ENCODE measurements around the gene SAP130.
A peak's percentile ranks its signal among the peaks of the same experiment; 100 is the strongest.

Gene SAP130

DNA sequence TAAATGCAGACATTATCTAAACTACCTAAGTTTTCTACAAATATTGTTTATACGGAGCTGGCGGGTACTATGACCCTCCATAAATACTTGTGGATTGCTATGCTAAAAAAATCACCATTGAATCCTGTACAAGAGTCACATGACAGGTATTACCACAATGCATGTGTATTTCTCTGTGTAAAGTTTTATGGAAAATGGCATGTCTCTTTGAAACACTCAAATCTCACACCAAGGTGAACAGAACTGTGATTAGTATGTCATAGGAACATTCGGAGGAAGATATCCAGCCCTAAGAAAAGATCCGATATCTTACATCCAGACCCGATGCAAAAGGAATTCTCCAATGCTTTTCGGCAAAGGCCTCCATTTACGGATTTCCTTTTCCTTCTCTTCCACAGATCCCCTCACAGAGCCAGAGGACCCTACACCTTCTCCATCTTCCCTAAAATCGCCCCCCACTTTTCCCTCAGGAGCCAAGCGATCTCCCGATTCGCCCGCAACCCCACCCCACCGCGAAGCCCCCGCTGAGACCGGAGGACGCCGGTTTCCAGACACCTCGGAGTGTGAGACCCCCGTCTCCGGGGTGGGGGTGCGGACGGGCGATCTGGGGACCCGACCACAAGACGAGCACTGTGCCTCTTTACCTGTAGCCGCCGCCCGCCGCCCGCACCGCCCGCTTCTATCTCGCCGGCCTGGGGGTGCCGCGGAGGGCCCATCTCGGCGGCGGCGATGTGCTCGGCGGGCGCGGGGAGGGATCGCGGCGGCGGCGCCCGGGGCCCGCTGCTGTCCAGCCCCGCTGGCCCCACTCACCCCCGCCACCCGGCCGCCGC is 1.2 kb downstream of the SAP130 start:
- peak overlapping the region; percentile 92 for H3K27ac ChIP-seq
- TF ChIP-seq, protein P1, sequence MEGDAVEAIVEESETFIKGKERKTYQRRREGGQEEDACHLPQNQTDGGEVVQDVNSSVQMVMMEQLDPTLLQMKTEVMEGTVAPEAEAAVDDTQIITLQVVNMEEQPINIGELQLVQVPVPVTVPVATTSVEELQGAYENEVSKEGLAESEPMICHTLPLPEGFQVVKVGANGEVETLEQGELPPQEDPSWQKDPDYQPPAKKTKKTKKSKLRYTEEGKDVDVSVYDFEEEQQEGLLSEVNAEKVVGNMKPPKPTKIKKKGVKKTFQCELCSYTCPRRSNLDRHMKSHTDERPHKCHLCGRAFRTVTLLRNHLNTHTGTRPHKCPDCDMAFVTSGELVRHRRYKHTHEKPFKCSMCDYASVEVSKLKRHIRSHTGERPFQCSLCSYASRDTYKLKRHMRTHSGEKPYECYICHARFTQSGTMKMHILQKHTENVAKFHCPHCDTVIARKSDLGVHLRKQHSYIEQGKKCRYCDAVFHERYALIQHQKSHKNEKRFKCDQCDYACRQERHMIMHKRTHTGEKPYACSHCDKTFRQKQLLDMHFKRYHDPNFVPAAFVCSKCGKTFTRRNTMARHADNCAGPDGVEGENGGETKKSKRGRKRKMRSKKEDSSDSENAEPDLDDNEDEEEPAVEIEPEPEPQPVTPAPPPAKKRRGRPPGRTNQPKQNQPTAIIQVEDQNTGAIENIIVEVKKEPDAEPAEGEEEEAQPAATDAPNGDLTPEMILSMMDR (conservative IDR thresholded peaks at IDR 0.05): no peak
- no peak for TF ChIP-seq ZFX (IDR thresholded peaks at IDR 0.05)

DNA sequence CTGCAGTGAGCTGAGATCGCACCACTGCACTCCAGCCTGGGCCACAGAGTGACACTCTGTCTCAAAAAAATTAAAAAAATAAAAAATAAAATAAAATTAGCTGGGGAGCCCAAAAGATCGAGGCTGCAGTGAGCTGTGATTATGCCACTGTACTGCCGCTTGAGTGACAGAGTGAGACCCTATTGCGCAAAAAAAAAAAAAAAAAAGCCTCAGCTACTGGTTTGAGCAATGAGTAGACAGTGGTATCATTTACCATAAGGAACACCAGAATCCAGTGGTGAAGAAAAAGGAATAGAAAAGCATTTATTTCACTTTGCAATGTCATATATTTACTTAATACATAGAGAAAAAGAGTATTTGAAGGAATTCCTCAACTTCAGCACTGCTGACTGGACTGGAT is 3.0 kb downstream of the SAP130 start:
- TF ChIP-seq, protein P1 (conservative IDR thresholded peaks at IDR 0.05): no peak
- no peak for TF ChIP-seq ZFX (IDR thresholded peaks at IDR 0.05)
- H3K27ac ChIP-seq: no peak overlapping the region

DNA sequence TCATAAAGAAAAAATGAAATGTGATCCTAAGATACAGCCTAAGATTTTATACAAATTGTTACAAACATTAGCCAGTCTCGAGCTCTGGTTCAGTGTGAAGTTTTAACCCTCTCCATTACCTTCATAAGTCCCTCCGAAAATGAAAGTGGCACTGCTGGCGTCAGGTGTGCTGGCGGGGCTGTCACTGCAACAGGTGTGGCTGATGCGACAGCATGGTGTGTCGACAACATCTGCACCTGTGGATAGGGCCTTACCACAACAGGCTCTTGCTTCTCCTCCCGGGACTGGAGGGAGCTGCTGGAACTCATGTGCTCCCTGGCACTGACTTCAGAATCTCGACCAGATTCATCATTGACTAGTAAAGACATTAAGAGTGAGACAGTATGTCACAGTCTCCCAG is 10.3 kb downstream of the SAP130 start:
- TF ChIP-seq ZFX (IDR thresholded peaks at IDR 0.05): no peak
- TF ChIP-seq, protein P1 (conservative IDR thresholded peaks at IDR 0.05): no peak
- no peak overlapping the region for H3K27ac ChIP-seq

DNA sequence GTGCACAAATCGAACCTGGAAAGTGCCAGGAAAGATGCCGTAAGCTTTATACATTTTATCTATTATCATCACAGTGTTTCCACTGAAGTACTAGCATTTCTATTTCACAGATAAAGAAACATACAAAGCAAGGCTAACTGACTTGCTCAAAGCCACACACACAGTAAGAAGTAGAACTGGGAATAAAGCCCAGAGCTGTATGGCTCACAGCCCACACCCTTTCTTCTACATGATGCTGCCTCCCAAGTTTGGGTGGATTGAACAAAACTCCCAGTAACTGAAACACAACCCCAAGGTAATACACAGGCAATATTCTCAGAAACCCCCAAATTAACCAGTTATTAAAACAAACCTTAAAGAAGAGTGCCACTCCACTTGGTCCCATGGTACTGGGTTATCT is 11.2 kb downstream of the SAP130 start:
- H3K27ac ChIP-seq: no peak overlapping the region
- TF ChIP-seq, protein P1 (conservative IDR thresholded peaks at IDR 0.05): no peak
- TF ChIP-seq ZFX (IDR thresholded peaks at IDR 0.05): no peak

DNA sequence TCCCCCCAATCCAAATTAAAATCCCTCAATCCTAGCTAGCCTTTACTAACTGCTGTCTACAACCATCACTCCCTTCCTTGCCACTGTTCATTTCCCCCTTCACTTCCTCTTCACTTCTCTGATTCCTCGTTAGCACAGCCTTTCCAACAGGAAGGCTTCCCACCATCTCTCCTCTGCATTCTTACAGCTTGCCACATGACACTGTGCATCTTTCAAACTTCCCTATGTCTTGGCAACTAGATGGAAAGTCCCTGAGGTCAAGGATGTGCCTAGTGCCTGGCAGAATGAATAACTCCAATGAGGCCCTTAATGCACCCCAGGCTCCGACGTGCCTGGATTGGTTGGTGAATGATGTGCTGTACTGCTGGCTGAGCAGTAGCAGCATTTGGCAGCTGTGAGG is 15.2 kb downstream of the SAP130 start:
- H3K27ac ChIP-seq: no peak overlapping the region
- no peak for TF ChIP-seq ZFX (IDR thresholded peaks at IDR 0.05)
- TF ChIP-seq, protein P1 (conservative IDR thresholded peaks at IDR 0.05): no peak

DNA sequence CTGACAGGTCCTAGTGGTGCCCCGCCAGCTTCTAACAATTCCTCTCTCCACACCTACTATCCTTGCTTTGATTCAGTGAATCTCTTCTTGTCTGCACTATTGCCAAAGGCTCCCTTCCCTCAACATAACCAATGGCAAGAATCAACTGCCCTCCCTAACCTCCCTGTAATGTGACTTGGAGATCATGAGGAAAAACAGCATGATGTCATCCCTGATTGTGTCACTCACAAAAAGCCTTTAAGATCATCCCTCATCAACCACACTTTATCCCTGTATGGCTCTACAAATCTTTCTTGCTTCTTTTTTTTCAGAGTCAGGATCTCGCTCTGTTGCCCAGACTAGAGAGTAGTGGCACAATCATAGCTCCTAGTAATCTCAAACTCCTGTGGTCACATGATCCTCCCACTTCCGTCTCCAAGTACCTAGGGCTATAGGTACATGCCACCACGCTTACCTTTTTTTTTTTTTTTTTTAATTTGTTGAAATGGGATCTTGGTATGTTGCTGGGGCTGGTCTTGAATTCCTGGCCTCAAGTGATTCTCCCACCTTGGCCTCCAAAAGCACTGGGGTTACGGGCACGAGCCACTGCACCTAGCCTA is 19.7 kb downstream of the SAP130 start:
- H3K27ac ChIP-seq: no peak overlapping the region
- TF ChIP-seq ZFX (IDR thresholded peaks at IDR 0.05): no peak
- TF ChIP-seq, protein P1 (conservative IDR thresholded peaks at IDR 0.05): no peak

DNA sequence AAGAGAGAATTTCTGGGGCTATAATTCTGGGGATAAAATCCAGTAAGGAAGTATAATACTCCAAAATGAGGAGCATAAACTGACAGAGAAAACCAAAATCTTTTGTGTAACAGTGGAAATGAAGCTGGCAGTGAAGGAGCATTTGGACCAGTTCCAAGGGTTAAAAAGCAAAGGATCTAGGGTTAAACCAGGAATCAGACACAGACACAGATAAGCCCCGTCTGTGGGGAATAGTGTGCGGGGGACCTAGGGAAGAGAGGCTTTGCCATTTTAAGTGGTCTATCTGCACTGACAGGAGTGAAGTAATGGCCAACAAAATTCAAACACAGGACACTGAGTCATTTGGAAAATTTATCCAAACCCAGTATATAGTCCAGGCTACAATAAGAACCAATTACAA is 23.4 kb downstream of the SAP130 start:
- TF ChIP-seq, protein P1 (conservative IDR thresholded peaks at IDR 0.05): no peak
- TF ChIP-seq ZFX (IDR thresholded peaks at IDR 0.05): no peak

More for the DNA sequence above, 23.4 kb downstream of the SAP130 start:
- no peak overlapping the region for H3K27ac ChIP-seq

All from C4-2B (cell line).